Glutamatergic neuron (in vitro differentiated cells): ENCODE measurements around the gene CDA. TPM values are rescaled to one million over a fixed set of nuclear protein-coding genes. Genes with fewer than 3 reads are reported as not detected.

ENCODE experiments used
- DNase-seq: peaks from one replicate; pipeline ENCODE4 v3.0.0; 2022
- H3K27ac Mint-ChIP-seq: one replicate; pipeline ENCODE4 v1.8.0; 2020; ENCODE audit warnings: mild to moderate bottlenecking, mixed read lengths, inconsistent platforms; ENCODE audit not compliant: unreplicated experiment
- H3K27me3 Mint-ChIP-seq: one replicate; pipeline ENCODE4 v1.8.0; 2020; ENCODE audit warnings: mild to moderate bottlenecking, moderate library complexity, mixed read lengths, inconsistent platforms; ENCODE audit not compliant: unreplicated experiment
- H3K36me3 Mint-ChIP-seq: one replicate; pipeline ENCODE4 v1.8.0; 2020; ENCODE audit warnings: mild to moderate bottlenecking, mixed read lengths, inconsistent platforms; ENCODE audit not compliant: unreplicated experiment
- H3K4me1 Mint-ChIP-seq: one replicate; pipeline ENCODE4 v1.8.0; 2020; ENCODE audit warnings: mild to moderate bottlenecking, low read depth, mixed read lengths, inconsistent platforms; ENCODE audit not compliant: unreplicated experiment
- H3K4me3 Mint-ChIP-seq: one replicate; pipeline ENCODE4 v1.8.0; 2020; ENCODE audit warnings: mild to moderate bottlenecking, mixed read lengths, inconsistent platforms; ENCODE audit not compliant: unreplicated experiment
- H3K9me3 Mint-ChIP-seq: one replicate; pipeline ENCODE4 v1.8.0; 2020; ENCODE audit warnings: mild to moderate bottlenecking, moderate library complexity, mixed read lengths, inconsistent platforms; ENCODE audit not compliant: unreplicated experiment
- total RNA-seq: library from RNA; stranded (reverse); fragmentation: NEBNext Ultra II Directional; extraction: Animal tissue kit (Norgen Biotek cat#: 25700); gene quantifications from one replicate; pipeline ENCODE4 v1.2.1, GENCODE V29; 2021; ENCODE audit not compliant: unreplicated experiment
- TF ChIP-seq, protein P1 (sequence below): fragments of 200-600 bp; sonication (generic); IDR thresholded peaks from one replicate; pipeline ENCODE4 v1.5.0; 2021; ENCODE audit not compliant: partially characterized antibody, unreplicated experiment

CDA gene
- total RNA-seq, 1 donor from 2014 or later, result not detected

DNA sequence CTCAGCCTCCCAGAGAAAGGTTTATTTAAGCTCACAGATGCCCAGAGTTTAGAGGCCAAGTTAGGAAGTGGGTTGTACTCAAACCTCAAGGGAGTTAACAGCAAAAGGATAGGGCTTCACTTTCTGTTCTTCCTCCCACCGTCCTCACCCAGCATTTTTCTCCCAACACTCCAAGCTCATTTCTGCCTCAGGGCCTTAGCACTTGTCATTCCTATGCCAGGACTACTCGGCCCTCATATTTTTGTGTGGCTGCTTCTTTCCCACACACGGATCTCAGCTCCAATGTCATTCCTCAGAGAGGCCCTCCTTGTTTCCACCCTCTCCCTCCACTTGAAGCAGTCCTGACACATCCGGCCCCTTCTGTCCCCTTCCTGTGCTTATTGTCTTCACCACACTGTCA lies 23.7 kb upstream of the CDA start:
- Mint-ChIP-seq H3K9me3 (peaks cover 3% of the 10 kb centered on the region), H3K27ac (no peak overlapping the region), H3K36me3 (peaks cover 4% of the 10 kb centered on the region), H3K4me1 (no peaks in the 10 kb centered on the region), H3K4me3 (no peak overlapping the region), H3K27me3 (peaks cover 3% of the 10 kb centered on the region)
- no peak for DNase-seq
- TF ChIP-seq, protein P1, sequence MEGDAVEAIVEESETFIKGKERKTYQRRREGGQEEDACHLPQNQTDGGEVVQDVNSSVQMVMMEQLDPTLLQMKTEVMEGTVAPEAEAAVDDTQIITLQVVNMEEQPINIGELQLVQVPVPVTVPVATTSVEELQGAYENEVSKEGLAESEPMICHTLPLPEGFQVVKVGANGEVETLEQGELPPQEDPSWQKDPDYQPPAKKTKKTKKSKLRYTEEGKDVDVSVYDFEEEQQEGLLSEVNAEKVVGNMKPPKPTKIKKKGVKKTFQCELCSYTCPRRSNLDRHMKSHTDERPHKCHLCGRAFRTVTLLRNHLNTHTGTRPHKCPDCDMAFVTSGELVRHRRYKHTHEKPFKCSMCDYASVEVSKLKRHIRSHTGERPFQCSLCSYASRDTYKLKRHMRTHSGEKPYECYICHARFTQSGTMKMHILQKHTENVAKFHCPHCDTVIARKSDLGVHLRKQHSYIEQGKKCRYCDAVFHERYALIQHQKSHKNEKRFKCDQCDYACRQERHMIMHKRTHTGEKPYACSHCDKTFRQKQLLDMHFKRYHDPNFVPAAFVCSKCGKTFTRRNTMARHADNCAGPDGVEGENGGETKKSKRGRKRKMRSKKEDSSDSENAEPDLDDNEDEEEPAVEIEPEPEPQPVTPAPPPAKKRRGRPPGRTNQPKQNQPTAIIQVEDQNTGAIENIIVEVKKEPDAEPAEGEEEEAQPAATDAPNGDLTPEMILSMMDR, result no peak

DNA sequence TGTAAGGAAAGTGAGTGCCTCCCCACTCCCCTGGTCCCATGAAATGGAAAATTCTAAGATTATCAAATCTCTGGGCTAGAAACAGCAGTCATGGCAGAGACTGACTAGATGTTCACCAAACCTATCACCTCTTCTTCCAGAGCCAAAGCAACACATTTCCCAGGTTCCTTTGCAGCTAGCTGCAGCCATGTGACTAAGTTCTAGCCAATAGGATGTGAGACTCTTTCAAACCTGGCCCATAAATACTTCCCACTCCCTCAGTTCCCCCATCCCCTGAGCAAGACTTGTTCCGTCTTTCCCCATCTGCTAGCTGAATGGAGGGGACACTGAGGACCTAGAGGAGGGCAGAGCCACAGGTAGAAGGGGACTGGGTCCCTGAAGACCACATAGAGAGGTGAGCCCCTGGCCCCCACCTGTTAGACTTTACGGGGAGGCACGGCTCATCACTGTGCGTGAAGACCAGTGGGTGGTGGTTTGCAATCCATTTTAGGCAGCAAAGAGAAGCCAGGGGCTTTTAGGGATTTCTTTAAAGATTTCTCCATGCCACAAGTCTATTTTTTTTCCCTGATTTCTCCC lies 19.3 kb upstream of the CDA start:
- H3K4me1 Mint-ChIP-seq, result no peaks in the 10 kb centered on the region
- no peak for DNase-seq
- H3K9me3 Mint-ChIP-seq, result peaks cover 1% of the 10 kb centered on the region
- TF ChIP-seq, protein P1, result no peak
- H3K36me3 Mint-ChIP-seq, result peaks cover 4% of the 10 kb centered on the region
- no peak overlapping the region for H3K4me3 Mint-ChIP-seq
- no peak overlapping the region for H3K27ac Mint-ChIP-seq
- peaks cover 5% of the 10 kb centered on the region for H3K27me3 Mint-ChIP-seq

DNA sequence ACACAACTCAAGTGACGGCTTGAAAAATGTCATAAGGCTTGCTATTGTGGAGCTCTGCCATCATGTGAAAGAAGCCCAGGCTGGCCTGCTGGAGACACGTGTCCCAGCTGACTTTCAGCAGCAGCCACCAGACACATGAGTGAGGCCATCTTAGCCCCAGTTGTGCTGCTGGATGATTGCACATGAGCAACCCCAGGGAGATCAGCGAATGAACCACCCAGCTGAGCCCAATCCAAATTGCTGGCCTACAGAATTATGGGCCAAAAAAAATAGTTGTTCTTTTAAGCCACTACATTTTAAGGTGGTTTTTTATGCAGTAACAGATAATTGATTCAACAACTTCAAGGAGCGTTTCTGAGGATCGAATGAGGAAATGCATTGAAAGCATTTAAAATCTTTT lies 17.5 kb upstream of the CDA start:
- TF ChIP-seq, protein P1, result no peak
- Mint-ChIP-seq H3K4me1 (no peaks in the 10 kb centered on the region), H3K27me3 (peaks cover 10% of the 10 kb centered on the region), H3K4me3 (no peak overlapping the region), H3K9me3 (peaks cover 1% of the 10 kb centered on the region), H3K27ac (no peak overlapping the region), H3K36me3 (peaks cover 4% of the 10 kb centered on the region)
- DNase-seq, result no peak

DNA sequence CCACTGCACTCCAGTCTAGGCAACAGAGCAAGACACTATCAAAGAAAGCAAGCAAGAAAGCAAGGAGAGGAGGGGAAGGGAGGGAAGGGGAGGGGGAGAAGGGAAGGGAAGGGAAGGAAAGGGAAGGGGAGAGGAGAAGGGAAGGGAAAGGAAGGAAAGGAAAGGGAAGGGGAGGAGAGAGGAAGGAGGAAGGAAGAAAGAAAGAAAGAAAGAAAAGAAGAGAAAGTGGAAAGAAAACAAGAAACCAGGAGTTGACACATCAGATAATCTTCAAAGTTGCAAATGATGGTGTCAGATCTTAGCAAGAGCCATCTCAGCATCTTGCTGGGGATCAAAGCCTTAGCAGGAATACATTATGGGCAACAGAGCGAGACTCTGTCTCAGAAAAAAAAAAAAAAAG lies 14.9 kb upstream of the CDA start:
- peaks cover 1% of the 10 kb centered on the region for H3K9me3 Mint-ChIP-seq
- H3K27me3 Mint-ChIP-seq, result peaks cover 13% of the 10 kb centered on the region
- H3K27ac Mint-ChIP-seq, result no peak overlapping the region
- H3K36me3 Mint-ChIP-seq, result peaks cover 8% of the 10 kb centered on the region
- no peaks in the 10 kb centered on the region for H3K4me1 Mint-ChIP-seq
- DNase-seq, result no peak
- no peak overlapping the region for H3K4me3 Mint-ChIP-seq
- TF ChIP-seq, protein P1, result no peak

DNA sequence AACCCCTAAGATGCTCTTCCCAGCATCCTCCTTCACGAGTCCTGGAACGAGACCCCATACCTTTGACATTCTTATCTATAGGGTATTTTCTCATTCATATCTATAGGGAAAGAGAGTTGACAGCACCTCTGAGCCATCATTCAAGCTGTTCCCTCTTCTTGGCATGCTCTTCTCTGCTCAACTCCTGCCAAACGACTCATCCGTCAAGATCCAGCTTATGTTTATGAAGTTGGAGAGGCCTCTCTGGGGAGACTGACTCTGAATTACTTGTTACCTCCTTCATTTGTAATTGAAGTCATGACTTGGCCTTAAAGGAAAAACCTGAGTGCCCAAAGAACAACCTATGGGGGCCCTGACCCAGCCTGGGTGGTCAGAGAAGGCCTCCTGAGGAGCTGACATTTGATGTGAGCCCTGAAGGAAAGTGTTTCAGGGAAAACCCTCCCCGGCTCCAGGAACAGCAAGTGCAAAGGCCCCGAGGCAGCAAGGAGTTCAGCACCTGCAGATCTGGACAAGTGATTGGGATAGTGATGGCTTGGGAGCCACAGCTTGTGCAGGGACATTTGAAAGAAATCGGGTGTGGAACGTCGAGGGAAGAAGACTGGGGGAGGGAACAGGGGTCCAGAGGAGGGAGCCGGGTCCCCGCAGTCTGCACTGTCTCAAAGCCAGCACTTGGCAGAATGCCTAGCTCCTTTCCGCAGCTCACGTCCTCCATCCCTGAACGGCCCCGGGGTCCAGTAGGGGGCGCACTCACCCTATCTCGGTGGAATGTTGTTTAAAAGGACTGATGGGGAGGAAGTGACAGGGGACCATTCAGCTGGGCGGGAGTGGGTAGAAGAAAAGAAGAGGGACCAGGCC lies 14.0 kb upstream of the CDA start:
- TF ChIP-seq, protein P1, result peak; percentile 62
- Mint-ChIP-seq H3K9me3 (no peaks in the 10 kb centered on the region), H3K27me3 (peaks cover 13% of the 10 kb centered on the region), H3K4me3 (no peak overlapping the region), H3K27ac (no peak overlapping the region), H3K36me3 (peaks cover 8% of the 10 kb centered on the region), H3K4me1 (no peaks in the 10 kb centered on the region)
- DNase-seq, result peak; percentile 76
